Activated T-helper 17 cell treated with anti-CD3 and anti-CD28 coated beads, Interleukin-2, amount 50 U/mL, for 72 hours (primary cell): Measurements from ENCODE around the gene SMC4. TPM values are rescaled to one million over a fixed set of nuclear protein-coding genes. Genes with fewer than 3 reads are reported as not detected.

Experiments used
- total RNA-seq, 2 donors: library from RNA; stranded (reverse); gene quantifications; one replicate each; pipeline ENCODE4 v1.2.3, GENCODE V29; 2022

Gene SMC4
- total RNA-seq, 2 donors from 2014 or later, result 182 to 207 TPM

Other genes with a start within 250 kb of the SMC4 start
- under 1 TPM in 1 of 2 donors, not detected in 1; 0.24 TPM for gene C3orf80, start 174.2 kb upstream of the SMC4 start, total RNA-seq
- 10 to 100 TPM; 17.3 to 20.0 TPM for gene IFT80, start 425 bp upstream of the SMC4 start, total RNA-seq
- 10 to 100 TPM; 39.2 to 41.1 TPM for gene TRIM59, start 50.1 kb downstream of the SMC4 start, total RNA-seq
- gene KPNA4, start 165.9 kb downstream of the SMC4 start, total RNA-seq, result 10 to 100 TPM; 39.9 to 69.2 TPM